ENCODE results near the gene SNTB2. TPM values are rescaled to one million over a fixed set of nuclear protein-coding genes. Genes with fewer than 3 reads are reported as not detected.

The SNTB2 gene
- total and polyA plus RNA-seq, 8 donors, result 2.7 to 18.2 (median 10.0) TPM

DNA sequence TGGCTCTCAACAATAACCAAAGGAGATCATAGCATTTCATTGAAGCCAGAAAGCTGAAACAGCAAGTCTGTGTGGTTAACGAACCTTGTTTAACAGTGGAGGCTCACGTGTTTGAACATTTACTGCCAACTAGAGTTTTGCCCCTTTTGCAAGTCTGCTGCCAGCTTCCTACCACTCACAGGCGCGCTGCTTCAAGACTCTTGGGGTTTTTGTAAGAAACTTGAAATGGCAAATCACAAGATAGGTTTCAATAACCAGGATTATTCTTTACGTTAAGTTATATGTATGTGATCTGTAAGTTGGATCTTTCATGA lies 1.2 kb downstream of the SNTB2 start:
- WGBS, 2 donors, result 0% methylated on average over 5 of the region's 5 CpGs
- DNase-seq (peak in 1 of 6 donors; percentile 44), FAIRE-seq (no peak), ATAC-seq (peak; percentile 4 to 43 (median 32))
- Histone ChIP-seq H3K9me3 (no peaks in the 10 kb centered on the region), H3K4me3 (peak overlapping the region; percentile 51 to 72 (median 70)), H3K36me3 (no peaks in the 10 kb centered on the region), H3K4me1 (peaks cover 10 to 23% (median 23%) of the 10 kb centered on the region in 3 donors), H3K27me3 (no peaks in the 10 kb centered on the region), H3K27ac (peak overlapping the region; percentile 45 to 84 (median 77))
- no peak for TF ChIP-seq CTCF (IDR thresholded peaks at IDR 0.05)
- intact Hi-C loops (cut with DNase I), result no loop called here

- intact Hi-C loops (cut with DNase I), result no loop called here
- Histone ChIP-seq H3K27ac (no peak overlapping the region), H3K4me3 (peak overlapping the region in 2 of 4 donors; percentile 72), H3K4me1 (peaks cover 13 to 26% (median 25%) of the 10 kb centered on the region in 3 donors), H3K27me3 (no peaks in the 10 kb centered on the region), H3K9me3 (no peaks in the 10 kb centered on the region), H3K36me3 (no peaks in the 10 kb centered on the region)
- FAIRE-seq (no peak), ATAC-seq (no peak), DNase-seq (no peak)
- no peak for TF ChIP-seq CTCF (IDR thresholded peaks at IDR 0.05)
- 12 to 15% methylated on average over 5 of the region's 5 CpGs for WGBS, 2 donors
Observed at GRCh38 chr16:69188716-69189115, 1.8 kb downstream of the SNTB2 start.

DNA sequence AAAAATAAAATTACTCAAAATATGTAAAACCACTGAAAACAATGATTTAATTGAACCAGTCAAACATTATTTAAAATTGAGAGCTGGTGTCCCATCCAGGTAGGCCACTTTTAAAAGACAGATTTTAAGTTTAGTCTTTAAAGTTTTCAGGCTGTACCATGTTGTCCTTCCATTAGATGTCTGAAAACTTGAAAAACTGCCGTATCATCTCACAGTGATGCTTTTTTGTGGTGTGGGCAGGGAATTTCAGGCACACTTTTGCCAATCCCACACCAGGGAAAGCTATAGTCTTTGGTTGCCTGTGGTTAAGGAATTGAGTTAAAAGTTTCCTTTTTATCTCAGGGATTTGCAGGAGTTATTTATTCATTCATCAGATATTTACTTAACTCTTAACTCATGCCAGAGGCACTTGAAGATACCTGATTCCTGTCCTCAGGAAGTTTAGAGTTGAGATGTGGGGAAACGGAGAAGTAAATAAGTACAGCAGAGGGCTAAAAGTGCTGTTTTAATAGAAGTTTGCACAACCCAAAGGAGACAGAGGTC lies 3.2 kb downstream of the SNTB2 start:
- no peak for TF ChIP-seq CTCF (IDR thresholded peaks at IDR 0.05)
- Histone ChIP-seq H3K4me1 (peaks cover 23 to 39% (median 33%) of the 10 kb centered on the region in 3 donors), H3K4me3 (no peak overlapping the region), H3K27me3 (no peaks in the 10 kb centered on the region), H3K27ac (no peak overlapping the region), H3K36me3 (no peaks in the 10 kb centered on the region), H3K9me3 (no peaks in the 10 kb centered on the region)
- no peak for ATAC-seq
- WGBS, 2 donors, result 72 to 83% methylated on average over 2 of the region's 2 CpGs
- FAIRE-seq, result no peak
- intact Hi-C loops (cut with DNase I), result no loop called here
- DNase-seq, result no peak

DNA sequence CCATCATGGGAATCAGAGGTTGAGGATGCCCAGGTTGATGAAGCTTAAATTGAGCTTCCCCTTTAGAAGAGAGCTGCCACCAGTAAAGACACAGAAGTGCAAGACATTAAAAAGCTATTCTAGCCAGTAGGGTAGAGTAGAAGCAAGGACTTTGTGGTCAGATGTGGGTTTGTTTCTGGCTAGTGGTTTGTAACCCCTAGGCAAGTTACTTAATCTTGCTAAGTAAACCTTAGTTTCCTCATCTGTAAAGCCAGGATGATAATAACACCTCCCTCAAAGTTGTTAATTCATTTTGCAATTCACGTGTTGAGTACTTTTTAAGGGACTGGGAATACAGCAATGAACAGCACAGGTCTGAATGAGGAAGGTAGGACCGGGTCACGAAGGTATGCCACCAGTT lies 3.6 kb downstream of the SNTB2 start:
- intact Hi-C loops (cut with DNase I), result no loop called here
- H3K4me1 ChIP-seq, result peaks cover 23 to 41% (median 33%) of the 10 kb centered on the region in 3 donors

More for the DNA sequence above, 3.6 kb downstream of the SNTB2 start:
- DNase-seq (no peak), FAIRE-seq (no peak), ATAC-seq (no peak)
- no peak overlapping the region for H3K4me3 ChIP-seq
- no peaks in the 10 kb centered on the region for H3K9me3 ChIP-seq
- no peaks in the 10 kb centered on the region for H3K36me3 ChIP-seq
- H3K27ac ChIP-seq, result no peak overlapping the region
- no peak for TF ChIP-seq CTCF (IDR thresholded peaks at IDR 0.05)
- no peaks in the 10 kb centered on the region for H3K27me3 ChIP-seq
- WGBS, 2 donors, result 82 to 83% methylated on average over 3 of the region's 3 CpGs
